ENCODE data around the gene TRIO.
"Not testable (repeated sequence)": the region's sequence is repeated elsewhere in the genome, so short reads cannot be mapped to it uniquely, and the experiment has no call there.

Gene TRIO

DNA sequence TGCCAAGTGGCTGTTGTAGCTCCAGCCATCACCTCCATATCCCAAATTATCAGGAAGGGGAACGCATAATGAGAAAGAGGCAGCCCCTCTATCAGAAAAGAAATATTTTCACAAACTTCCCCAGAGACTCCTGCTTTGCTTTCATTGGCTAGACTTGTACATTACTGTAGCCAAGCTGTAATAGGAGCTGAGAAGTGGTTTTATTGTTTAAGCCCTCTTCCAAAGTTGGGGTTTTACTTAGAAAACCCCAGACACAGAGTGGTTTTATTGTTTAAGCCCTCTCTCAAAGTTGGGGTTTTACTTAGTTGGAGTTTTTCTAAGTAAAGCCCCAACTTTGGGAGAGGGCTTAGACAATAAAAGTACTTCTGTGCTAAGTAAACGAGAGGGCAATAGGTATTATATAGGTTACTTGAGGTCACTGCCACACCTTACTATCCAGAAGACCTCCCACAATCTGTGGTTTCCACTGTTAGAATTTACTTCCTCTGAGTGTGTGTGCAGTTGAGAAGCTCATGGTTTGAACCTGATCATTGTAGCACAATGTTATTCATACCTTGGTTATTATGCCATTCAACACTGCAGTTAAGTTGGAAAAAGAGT lies 222.8 kb downstream of the TRIO start:
- DNase-seq = no peak

DNA sequence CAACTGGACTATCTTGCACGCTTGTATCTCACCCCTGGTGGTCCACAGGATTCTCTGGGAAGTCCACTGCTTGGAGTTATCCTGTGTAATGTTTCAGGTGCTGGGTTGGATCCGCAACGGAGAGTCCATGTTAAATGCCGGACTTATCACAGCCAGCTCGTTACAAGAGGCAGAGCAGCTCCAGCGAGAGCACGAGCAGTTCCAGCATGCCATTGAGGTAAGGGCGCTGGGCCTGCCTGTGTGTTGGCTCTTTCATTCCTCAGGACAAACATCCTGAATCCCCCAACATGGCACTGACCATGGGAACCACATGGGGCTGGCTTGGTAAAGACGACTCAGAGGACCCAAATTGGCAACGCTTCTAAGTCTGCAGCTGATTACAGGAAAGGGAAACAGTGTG lies 223.6 kb downstream of the TRIO start:
- no peak for DNase-seq

DNA sequence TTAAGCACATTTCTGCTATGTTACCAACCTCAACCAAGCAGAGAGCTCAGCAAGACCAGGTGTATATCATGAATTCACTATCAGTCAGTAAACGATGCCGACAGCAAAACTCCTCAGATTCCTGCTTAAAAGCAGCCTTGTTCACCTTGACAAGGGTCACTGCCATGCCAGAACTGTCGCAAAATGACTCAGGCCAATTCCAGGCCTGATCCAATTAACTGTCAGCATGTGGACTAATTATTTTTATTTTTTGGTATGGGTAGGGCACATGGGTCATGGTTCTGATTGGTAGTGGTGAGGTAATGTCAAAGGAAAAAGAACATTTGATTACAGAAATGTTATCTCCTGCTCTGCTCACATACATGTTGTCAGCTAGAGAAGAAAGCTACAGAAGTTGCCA lies 224.2 kb downstream of the TRIO start:
- no peak for DNase-seq

DNA sequence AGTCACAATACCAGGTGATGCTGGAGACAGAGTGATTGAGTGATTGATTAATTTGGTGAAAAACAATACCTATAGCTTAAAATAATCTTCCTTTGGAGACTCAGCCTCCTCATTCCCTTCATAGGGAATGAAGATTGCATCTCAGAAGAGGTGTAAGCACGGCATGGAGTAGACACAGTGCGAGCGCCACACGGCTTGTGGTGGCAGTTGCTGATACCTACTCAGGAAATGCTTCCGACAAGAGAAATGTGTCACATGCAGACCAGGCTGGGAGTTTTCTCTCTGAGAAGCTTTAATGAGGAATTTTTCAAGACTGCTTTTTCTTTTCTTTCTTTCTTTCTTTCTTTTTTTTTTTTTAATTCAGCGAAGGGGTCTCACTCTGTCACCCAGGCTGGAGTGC lies 226.6 kb downstream of the TRIO start:
- no peak for DNase-seq

DNA sequence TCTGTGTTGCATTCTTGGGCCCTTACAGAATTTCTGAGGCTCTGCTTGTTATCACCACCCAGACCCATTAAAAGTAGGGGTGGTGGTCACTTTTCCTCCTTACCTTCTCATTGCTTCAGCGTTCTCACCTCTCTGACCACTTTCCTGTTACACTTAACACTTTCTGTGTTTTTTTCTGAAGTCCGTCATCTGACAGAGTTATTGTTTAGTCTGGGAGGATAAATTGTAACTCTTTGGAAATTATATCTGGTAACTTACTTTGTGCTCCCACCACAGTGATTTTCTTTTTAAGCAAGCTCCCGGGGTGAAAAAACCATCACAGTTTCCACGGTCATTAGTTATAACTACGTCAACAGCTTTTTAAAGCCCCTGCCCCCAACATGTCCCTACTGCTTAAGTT lies 227.2 kb downstream of the TRIO start:
- no peak for DNase-seq

DNA sequence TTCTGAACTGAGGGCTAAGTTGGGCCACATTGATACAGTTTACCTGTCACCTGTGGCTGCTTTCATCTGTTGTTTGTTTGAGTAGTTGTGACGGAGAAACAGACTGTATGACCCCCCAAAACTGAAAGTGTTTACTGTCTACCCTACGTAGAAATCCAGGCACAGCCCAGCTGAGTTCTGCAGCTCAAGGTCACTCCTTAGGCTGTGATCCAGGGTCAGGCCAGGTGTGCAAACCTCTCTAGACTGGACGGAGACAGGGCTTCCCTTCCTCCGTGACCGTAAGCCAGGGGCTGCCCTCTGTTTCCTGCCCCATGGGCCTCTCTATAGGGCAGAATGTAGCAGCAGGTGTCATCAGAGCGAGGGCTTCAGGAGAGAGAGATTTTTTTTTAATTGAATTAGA lies 230.5 kb downstream of the TRIO start:
- DNase-seq = no peak

DNA sequence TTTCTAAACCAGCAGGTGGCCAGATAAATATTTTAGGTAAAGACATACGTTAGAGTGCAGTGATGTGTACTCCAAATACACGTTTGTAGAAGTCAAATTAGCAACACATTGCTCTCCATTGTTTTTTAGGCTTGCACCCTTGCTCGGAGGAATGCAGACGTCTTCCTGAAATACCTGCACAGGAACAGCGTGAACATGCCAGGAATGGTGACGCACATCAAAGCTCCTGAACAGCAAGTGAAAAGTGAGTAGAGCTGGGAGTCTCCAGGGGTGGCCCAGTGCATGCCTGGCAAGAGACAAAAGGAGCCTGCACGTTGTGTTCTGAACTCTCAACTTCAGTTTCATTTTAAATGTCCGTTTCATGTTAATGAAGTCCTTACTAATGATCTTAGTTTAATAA lies 231.0 kb downstream of the TRIO start:
- no peak for DNase-seq

DNA sequence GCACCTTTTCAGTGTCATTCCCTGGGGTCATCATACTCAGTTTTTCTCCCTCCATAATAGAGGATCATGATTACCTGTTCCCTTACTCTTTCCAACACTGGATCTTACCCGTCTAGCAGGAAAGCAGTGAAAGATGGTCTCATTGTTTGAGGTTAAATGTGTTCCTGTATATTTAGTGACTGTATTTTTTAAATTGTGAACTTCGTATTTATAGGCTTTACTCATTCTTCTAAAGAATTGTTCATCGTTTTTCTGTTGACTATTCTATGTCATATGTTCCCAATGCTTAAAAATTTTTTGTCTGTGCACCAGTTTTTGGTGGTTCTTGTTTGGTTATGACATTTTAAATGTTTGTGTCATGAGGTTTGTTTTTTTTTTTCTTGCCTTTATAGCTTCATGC lies 233.6 kb downstream of the TRIO start:
- DNase-seq = no peak

DNA sequence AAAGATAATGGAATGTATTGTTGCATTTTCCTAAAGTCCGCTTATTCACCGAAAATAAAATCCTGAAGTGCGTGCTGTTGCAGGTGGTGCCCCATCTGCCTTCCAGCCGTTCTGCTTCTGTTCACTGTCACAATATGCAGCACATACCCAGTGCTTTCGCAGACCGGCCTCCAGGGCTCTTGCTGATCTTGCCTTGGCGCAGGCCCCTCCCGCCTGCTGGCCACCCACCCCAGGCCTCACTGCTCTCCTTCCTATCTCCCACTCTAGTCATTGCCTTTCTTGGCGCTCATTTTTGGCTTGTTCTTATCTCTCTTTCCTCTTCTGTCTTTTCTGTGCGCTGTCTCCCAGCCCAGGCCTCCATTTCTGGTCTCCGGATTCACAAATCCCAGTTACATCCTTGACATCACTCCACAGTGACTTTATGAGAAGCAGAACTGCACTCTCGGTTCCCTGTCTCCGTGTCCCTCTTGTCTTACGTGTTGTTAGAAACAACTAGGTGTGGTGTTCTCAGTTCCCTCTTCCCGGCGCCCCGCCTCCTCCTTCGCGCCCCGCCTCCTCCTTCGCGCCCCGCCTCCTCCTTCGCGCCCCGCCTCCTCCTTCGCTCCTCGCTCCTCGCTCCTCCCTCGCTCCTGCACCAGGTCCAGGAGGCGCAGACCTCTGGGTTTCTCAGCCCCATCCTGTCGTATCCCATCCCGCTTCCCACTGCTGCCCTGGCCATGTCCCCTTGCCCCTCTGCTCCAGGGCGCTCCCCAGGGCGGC lies 236.8 kb downstream of the TRIO start:
- DNase-seq = no peak

DNA sequence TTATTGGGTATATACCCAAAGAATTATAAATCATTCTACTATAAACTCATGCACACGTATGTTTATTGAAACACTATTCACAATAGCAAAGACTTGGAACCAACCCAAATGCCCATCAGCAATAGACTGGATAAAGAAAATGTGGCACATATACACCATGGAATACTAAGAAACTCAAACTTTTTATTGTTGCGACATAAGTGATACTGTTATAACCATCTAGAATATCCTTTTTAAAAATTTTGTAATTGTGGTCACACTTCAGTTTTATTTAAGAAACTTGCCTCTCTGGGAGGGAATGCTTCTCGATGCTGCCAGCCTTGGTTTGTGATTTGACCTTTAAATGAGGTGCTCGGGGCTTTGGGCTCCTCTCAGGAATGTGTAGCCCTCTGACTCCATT lies 237.6 kb downstream of the TRIO start:
- DNase-seq = no peak

DNA sequence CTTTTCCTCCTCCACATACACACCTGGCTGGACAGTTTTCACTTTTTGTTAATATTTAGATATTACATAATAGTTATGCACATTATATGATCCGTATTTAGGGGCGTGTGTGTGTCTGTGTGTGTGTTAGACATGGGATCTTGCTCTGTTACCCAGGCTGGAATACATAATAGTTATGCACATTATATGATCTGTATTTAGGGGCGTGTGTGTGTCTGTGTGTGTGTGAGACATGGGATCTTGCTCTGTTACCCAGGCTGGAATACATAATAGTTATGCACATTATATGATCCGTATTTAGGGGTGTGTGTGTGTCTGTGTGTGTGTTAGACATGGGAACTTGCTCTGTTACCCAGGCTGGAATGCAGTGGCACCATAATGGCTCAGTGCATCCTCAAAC lies 239.5 kb downstream of the TRIO start:
- DNase-seq = no peak

DNA sequence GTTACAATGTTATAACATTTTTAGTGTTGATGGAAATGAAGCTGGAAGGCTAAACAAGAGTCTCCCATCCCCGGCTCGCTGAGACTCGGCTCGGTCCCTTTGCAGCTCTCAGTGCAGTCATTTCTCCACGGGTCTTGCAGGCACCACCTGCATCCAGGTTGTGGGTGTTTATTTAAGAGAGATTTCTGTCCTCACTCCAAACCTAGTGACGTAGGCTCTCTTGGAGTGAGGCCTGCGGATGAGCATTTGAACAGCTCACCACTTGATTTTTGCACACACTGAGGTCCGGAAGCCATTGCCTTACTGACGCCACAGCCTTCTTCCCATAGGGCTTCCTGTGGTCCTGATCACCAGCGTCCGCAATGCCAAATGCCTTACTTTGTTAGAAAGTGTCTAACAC lies 240.8 kb downstream of the TRIO start:
- no peak for DNase-seq

DNA sequence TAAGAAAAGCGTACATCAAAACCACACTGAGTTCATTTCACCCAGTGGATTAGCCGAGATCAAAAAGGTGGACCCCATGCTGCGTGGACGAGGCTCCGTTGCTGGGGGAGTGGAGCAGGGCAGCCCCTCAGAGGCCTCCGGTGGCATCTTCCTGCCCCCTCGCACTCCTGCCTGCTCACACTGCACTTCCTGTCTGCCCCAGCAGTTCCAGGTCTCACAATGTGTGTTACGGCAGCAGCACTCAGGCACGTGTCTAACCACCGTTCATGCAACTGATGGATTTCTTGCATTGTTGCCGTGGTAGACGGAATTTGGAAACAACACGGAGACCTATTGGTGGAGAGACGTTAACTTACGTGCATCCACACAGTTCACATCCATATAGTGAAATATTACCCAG lies 241.9 kb downstream of the TRIO start:
- no peak for DNase-seq

DNA sequence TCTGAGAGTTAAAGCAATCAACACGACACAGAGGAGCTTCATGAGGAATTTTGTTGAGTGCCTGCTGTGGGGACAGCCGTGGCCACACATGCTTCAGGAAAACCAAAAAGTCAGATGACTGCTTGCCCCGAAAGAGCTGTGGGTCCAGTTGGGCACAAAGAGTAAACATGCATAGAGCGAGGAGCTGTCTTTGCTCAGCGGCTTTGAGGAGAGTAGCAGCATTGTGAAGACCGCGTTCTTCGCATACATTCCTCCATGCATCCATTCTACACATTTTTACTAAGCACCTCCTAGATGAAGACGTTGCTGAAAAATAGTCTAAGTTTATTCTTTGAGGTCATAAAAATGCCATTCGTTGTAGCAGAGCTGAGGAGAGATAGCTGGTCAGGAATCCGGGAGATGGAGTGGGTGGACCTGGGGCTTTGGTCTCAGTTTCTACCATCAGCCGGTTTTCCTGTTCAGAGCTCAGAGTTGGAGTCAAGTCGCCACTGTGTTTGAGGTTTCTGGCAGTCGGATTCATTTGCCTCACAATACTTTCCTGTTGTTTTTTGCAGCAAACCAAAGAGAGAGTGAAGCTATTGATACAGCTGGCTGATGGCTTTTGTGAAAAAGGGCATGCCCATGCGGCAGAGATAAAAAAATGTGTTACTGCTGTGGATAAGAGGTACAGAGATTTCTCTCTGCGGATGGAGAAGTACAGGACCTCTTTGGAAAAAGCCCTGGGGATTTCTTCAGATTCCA lies 243.9 kb downstream of the TRIO start:
- no peak for DNase-seq

DNA sequence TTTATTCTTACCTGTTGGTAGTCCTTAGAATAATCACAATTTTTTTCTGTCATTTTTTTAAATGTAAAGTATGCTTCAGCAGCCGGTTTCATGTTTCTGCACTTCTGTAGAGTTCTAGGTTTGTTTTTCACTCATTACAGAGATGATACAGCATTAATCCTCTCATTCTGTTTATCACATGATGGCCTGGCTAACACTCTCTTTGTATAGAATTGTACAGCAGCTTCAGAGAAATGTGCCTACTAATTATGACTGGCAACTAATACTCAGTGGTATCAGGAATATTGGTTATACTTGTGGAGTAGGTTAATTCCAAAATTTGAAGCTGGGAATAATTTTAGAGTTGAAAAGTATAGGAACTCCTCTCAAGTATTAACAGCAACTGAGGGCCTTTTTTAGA lies 245.6 kb downstream of the TRIO start:
- DNase-seq = no peak

DNA sequence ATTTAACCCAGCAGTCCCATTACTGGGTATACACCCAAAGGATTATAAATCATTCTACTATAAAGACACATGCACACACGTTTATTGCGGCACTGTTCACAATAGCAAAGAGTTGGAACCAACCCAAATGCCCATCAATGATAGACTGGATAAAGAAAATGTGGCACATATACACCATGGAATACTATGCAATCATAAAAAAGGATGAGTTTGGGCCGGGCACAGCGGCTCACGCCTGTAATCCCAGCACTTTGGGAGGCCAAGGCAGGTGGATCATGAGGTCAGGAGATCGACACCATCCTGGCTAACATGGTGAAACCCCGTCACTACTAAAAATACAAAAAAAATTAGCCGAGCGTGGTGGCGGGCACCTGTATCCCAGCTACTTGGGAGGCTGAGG lies 249.4 kb downstream of the TRIO start:
- not testable (repeated sequence) for DNase-seq

DNA sequence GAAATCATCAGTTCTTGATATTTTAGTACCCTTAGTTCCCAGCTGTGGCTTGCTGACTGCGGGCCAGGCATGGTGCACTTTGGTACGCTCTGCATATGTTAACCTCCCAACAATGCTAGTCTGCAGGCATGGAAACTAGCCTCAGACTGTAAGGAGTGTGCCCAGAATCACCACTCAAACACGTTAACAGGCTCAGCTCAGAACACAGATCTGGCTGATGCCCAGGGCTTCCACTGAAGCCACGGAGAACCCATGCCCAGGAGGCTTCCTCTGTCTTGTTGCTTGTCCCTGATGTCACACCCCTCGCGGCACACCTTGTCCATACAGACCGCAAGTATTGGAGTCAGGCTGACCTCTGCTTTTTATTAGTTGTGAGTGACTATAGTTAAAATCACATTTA lies 251.2 kb downstream of the TRIO start:
- DNase-seq = no peak

DNA sequence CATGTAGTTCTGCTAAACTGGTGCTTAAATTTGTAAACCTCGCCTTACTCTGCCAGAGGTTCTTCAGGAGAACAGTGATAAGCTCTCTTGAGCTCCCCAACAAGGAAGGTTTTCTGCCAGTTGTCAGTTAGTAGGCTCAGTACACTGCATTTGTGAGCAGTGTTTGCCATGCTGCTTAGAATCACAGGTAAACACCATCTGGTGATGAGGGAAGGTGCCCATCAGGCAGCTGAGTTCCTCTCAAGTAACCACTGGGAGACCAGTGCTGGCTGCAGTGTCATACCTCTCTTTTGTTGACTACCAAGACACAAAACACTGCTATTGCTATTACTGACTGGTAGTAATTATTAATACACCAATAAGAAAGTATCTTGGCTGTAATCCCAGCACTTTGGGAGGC lies 252.3 kb downstream of the TRIO start:
- DNase-seq = no peak

DNA sequence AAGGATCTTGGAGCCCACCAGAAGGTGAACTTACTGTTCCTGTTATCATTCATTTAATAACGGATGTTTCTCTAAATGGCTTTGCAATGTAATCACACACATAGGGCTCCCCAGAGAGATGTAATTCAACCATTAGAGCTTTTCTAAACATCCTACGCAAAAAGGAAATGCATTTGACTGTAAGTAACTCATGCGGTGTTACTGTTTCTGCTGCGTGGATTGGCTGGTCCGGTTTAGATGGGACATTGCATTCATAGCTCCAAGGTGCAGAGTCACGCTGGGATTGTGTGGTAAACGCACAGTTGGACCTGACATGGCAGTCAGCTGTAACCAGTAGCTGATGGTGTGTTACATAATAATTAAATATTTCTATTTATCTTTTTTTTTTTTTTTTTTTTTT lies 252.9 kb downstream of the TRIO start:
- no peak for DNase-seq

DNA sequence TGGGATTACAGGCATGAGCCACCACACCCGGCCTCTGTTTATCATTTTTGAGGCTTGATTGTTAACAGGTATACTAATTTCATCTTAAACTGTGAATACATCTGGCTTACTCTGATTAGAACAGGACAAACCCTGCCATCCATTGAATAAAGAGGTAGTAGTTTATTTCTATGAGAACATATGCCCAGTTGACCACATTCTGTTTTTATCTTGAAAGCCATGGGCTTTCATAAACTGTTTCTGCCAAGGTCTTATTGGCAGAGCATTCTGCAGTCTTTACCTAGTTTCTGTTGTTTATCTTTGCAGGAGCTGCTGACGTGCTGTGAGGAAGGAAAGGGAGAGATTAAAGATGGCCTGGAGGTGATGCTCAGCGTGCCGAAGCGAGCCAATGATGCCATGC lies 253.6 kb downstream of the TRIO start:
- no peak for DNase-seq

DNA sequence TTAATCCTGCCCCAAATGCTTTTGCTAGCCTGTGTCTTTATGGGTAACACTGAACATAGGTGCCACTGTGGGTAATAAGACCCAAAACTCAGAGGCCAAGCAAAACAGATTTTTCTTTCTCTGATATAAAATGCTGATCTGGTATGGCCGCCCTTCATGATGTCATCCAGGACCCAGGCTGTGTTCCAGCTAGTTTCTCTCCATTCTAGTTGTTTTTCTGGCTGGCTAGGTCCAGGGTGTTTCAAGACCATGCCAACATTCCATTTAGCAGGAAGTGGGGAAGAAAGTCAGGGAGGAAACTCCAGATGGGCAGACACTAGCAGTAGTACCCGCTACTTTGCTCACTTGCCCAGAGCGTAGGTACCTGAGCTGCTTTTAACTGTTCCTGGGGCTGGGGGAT lies 254.6 kb downstream of the TRIO start:
- DNase-seq = no peak

DNA sequence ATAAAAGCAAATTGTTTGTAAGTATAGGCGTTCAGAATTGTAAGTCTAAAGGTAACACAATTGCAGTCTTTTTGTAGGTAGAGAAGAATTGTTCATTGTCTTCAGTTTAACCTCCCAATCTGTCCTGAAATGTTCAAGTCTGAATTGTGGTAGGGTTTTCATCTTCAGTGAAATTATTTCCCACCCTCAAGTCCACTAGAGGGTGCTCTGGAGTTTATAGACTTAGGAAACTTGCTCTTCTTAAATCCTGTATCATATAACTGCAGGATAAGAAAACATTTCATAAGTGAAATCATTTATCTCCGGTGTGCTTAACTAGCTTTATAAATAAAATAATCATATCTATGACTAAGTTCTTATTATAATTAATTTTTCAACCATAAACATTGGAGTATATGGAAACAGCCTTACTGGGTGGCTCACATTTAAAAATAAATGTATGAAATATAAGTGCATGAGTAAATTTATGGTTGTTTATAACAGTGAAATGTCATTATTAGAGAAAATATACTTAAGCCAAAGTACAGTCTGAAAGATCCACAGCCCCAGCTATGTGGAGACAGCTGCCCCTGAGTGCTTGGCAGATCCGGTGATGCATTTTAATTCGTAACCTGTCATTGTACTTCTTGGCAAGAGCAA lies 256.0 kb downstream of the TRIO start:
- DNase-seq = no peak

DNA sequence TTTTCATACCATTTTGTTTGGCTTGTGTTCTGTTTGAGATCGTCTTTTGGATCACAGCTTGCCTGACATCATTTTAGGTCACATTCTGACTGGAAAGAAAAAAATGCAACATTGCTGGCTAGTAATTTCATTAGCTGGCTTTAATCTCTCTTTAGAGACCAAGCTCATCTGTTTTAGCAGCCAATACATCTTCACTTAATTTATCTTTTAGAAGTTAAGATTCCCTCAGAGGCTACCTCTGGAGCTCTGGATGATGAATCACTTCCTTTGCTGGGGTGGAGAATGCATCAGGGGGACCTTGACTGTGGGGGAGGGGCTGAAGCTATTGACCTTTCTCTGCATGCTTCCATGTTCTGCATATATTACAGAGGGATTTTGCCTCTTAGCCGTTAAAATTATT lies 256.9 kb downstream of the TRIO start:
- DNase-seq = no peak

DNA sequence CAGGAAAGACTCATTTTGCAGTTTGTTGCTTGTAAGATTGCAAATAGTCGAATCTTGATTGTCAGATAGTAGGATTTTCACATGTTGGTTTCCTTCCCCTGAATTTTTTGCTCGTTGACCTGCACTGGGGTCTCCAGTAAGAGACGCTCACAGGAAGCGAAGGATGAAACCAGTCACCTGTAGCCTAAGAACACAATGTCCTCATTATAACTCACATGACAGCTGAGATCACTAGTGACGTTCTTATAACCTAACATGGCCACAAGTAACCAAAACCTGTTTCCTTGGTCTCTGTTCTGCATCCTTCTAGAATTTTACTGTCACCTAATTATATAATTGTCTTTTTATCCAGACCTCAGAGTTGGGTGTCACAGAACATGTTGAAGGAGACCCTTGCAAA lies 257.5 kb downstream of the TRIO start:
- no peak for DNase-seq
